GM23338 (cell line): Measurements from ENCODE around the gene ELP2. TPM values are rescaled to one million over a fixed set of nuclear protein-coding genes. Genes with fewer than 3 reads are reported as not detected.

Experiments used
- ATAC-seq: fragments of 200-7000 bp; cut with Tn5 transposase; 3 replicates; pipeline ENCODE4 v1.9.1; 2020
- DNase-seq: peaks from one replicate; pipeline ENCODE4 v3.0.0-alpha.2; 2015; ENCODE audit warnings: low spot score
- H2AFZ ChIP-seq: fragments of 200-600 bp; sonication (generic); 2 replicates; pipeline ENCODE4 v1.8.0; 2016; ENCODE audit warnings: antibody characterized with exemption, mild to moderate bottlenecking, moderate library complexity
- H3F3A ChIP-seq: fragments of 200-600 bp; sonication (generic); replicated peaks from 2 replicates; pipeline ENCODE4 v1.8.0; 2017; ENCODE audit warnings: antibody characterized with exemption, mixed run types, low read depth
- H3K27ac ChIP-seq: fragments of 200-600 bp; sonication (generic); 2 replicates; pipeline ENCODE4 v1.6.1; 2016; ENCODE audit warnings: low read depth
- H3K27me3 ChIP-seq: fragments of 200-600 bp; sonication (generic); 2 replicates; pipeline ENCODE4 v1.8.0; 2016; ENCODE audit warnings: mild to moderate bottlenecking, mixed run types, moderate library complexity; ENCODE audit not compliant: insufficient read depth
- H3K36me3 ChIP-seq: fragments of 200-600 bp; sonication (generic); 2 replicates; pipeline ENCODE4 v1.8.0; 2016; ENCODE audit warnings: mild to moderate bottlenecking; ENCODE audit not compliant: insufficient read depth
- H3K4me1 ChIP-seq: fragments of 200-600 bp; sonication (generic); 2 replicates; pipeline ENCODE4 v1.8.0; 2016; ENCODE audit warnings: mild to moderate bottlenecking, moderate library complexity; ENCODE audit not compliant: insufficient read depth
- H3K4me2 ChIP-seq: fragments of 200-600 bp; sonication (generic); 2 replicates; pipeline ENCODE4 v1.7.1; 2017; ENCODE audit warnings: mixed run types
- H3K4me3 ChIP-seq: fragments of 200-600 bp; sonication (generic); 2 replicates; pipeline ENCODE4 v1.6.1; 2016; ENCODE audit warnings: mixed run types
- H3K79me2 ChIP-seq: fragments of 200-600 bp; sonication (generic); replicated peaks from 2 replicates; pipeline ENCODE4 v1.8.0; 2017; ENCODE audit warnings: mild to moderate bottlenecking; ENCODE audit not compliant: insufficient read depth
- H3K9me2 ChIP-seq: fragments of 200-600 bp; sonication (generic); 2 replicates; pipeline ENCODE4 v1.8.0; 2017; ENCODE audit not compliant: insufficient read depth
- H4K20me1 ChIP-seq: fragments of 200-600 bp; sonication (generic); replicated peaks from 2 replicates; pipeline ENCODE4 v1.8.0; 2017; ENCODE audit warnings: mild to moderate bottlenecking; ENCODE audit not compliant: insufficient read depth
- H3K27ac Mint-ChIP-seq: 2 replicates; pipeline ENCODE4 v1.8.0; 2020; ENCODE audit warnings: inconsistent platforms, mild to moderate bottlenecking, moderate library complexity, mixed read lengths
- H3K27me3 Mint-ChIP-seq: 3 replicates; pipeline ENCODE4 v1.8.0; 2022; ENCODE audit warnings: low read depth, mild to moderate bottlenecking, moderate library complexity, mixed read lengths, inconsistent platforms; ENCODE audit not compliant: insufficient read depth, poor library complexity
- H3K36me3 Mint-ChIP-seq: 3 replicates; pipeline ENCODE4 v1.8.0; 2021; ENCODE audit warnings: low read depth, mild to moderate bottlenecking, inconsistent platforms, moderate library complexity, mixed read lengths
- H3K4me1 Mint-ChIP-seq: 3 replicates; pipeline ENCODE4 v1.8.0; 2020; ENCODE audit warnings: mild to moderate bottlenecking, inconsistent platforms, mixed read lengths
- H3K4me3 Mint-ChIP-seq: 3 replicates; pipeline ENCODE4 v1.8.0; 2021; ENCODE audit warnings: moderate library complexity, mild to moderate bottlenecking, inconsistent platforms, mixed read lengths
- H3K9me3 Mint-ChIP-seq: 3 replicates; pipeline ENCODE4 v1.8.0; 2020; ENCODE audit warnings: moderate library complexity, mild to moderate bottlenecking, inconsistent platforms, mixed read lengths
- CREB1 ChIP-seq: fragments of 250-450 bp; sonication (Bioruptor Pico); IDR thresholded peaks from 2 replicates; pipeline ENCODE4 v1.5.0; 2020; ENCODE audit warnings: low read depth, mild to moderate bottlenecking, moderate library complexity
- EZH2 ChIP-seq: fragments of 200-600 bp; sonication (generic); IDR thresholded peaks from one replicate; pipeline ENCODE4 v1.8.0; 2017; ENCODE audit warnings: antibody characterized with exemption, mild to moderate bottlenecking, low read depth; ENCODE audit not compliant: unreplicated experiment
- EZH2phosphoT487 ChIP-seq: fragments of 200-600 bp; sonication (generic); IDR thresholded peaks from one replicate; pipeline ENCODE4 v1.8.1; 2018; ENCODE audit warnings: antibody characterized with exemption; ENCODE audit not compliant: unreplicated experiment
- JUNB ChIP-seq: IDR thresholded peaks from one replicate; pipeline ENCODE4 v1.6.1; 2016; ENCODE audit warnings: antibody characterized with exemption; ENCODE audit not compliant: unreplicated experiment
- NANOG ChIP-seq: IDR thresholded peaks from 2 replicates; pipeline ENCODE4 v1.6.1; 2016; ENCODE audit warnings: antibody characterized with exemption, borderline replicate concordance
- POLR2AphosphoS5 ChIP-seq: IDR thresholded peaks from 2 replicates; pipeline ENCODE4 v1.6.1; 2016; ENCODE audit warnings: antibody characterized with exemption, low read depth
- STAT1 ChIP-seq: IDR thresholded peaks from one replicate; pipeline ENCODE4 v1.6.1; 2016; ENCODE audit warnings: antibody characterized with exemption; ENCODE audit not compliant: unreplicated experiment
- ZNF114 ChIP-seq: fragments of 250-450 bp; sonication (Bioruptor Pico); IDR thresholded peaks from 2 replicates; pipeline ENCODE4 v1.5.0; 2020; ENCODE audit warnings: mild to moderate bottlenecking, moderate library complexity
- ZNF331 ChIP-seq: fragments of 250-450 bp; sonication (Bioruptor Pico); IDR thresholded peaks from 2 replicates; pipeline ENCODE4 v1.5.0; 2020; ENCODE audit warnings: low read depth, mild to moderate bottlenecking, moderate library complexity
- polyA plus RNA-seq: library from polyadenylated mRNA; unstranded; fragments of >200 nt; fragmentation: Nextera tagmentation; extraction: Ambion mirVana; gene quantifications from 2 replicates; pipeline ENCODE4 v1.2.1, GENCODE V29; 2016
- total RNA-seq: library from RNA; depleted of rRNA; stranded (reverse); fragments of >200 nt; shearing (Covaris generic); gene quantifications from 2 replicates; pipeline ENCODE4 v1.2.3, GENCODE V29; 2014
- TF ChIP-seq, protein P1 (sequence below): IDR thresholded peaks from one replicate; pipeline ENCODE4 v1.6.1; 2018; ENCODE audit warnings: antibody characterized with exemption; ENCODE audit not compliant: unreplicated experiment
- TF ChIP-seq, protein P2 (sequence below), 2 experiments: fragments of 200-600 bp in 1 of 2; sonication (generic) in 1 of 2; conservative IDR thresholded peaks; 2 replicates each; pipeline versions ENCODE4 v1.5.1 to v1.6.1; 2016 to 2017; ENCODE audit warnings: antibody characterized with exemption in 2 of 2, low read depth in 2 of 2, mild to moderate bottlenecking in 2 of 2, moderate library complexity in 1 of 2
- TF ChIP-seq, protein P3 (sequence below): IDR thresholded peaks from 2 replicates; pipeline ENCODE4 v1.6.1; 2016; ENCODE audit warnings: antibody characterized with exemption

The ELP2 gene
- total and polyA plus RNA-seq, 2 experiments from 2014 or later: 119 to 135 TPM

DNA sequence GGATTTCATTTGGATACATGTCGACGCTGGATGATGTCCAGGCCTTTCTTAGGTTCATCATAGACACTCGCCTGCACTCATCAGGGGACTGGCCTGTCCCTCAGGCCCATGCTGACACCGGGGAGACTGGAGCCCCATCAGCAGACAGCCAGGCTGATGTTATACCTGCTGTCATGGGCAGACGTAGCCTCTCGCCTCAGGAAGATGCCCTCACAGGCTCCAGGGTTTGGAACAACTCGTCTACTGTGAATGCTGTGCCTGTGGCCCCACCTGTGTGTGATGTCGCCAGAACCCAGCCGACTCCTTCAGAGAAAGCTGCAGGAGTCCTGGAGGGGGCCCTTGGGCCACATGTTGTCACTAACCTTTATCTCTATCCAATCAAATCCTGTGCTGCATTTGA is 85.9 kb downstream of the ELP2 start:
- DNase-seq (no peak), ATAC-seq (no peak)
- Histone ChIP-seq H3K27me3 (no peaks in the 10 kb centered on the region), H3F3A (no peaks in the 10 kb centered on the region), H3K4me1 (no peaks in the 10 kb centered on the region), H4K20me1 (no peaks in the 10 kb centered on the region; the same call in 1 of the 2 replicates), H3K9me2 (no peaks in the 10 kb centered on the region), H2AFZ (no peak overlapping the region), H3K36me3 (no peaks in the 10 kb centered on the region), H3K4me2 (no peak overlapping the region), H3K79me2 (no peaks in the 10 kb centered on the region), H3K4me3 (no peak overlapping the region), H3K27ac (no peak overlapping the region)
- Mint-ChIP-seq H3K4me3 (no peak overlapping the region), H3K36me3 (peaks cover 14% of the 10 kb centered on the region; the same call in 2 of the 3 replicates), H3K27ac (no peak overlapping the region), H3K4me1 (no peaks in the 10 kb centered on the region; the same call in 2 of the 3 replicates), H3K27me3 (peaks cover 7% of the 10 kb centered on the region), H3K9me3 (no peaks in the 10 kb centered on the region)
- TF ChIP-seq JUNB: no peak
- no peak for TF ChIP-seq EZH2phosphoT487
- TF ChIP-seq ZNF331: no peak
- TF ChIP-seq, protein P1, sequence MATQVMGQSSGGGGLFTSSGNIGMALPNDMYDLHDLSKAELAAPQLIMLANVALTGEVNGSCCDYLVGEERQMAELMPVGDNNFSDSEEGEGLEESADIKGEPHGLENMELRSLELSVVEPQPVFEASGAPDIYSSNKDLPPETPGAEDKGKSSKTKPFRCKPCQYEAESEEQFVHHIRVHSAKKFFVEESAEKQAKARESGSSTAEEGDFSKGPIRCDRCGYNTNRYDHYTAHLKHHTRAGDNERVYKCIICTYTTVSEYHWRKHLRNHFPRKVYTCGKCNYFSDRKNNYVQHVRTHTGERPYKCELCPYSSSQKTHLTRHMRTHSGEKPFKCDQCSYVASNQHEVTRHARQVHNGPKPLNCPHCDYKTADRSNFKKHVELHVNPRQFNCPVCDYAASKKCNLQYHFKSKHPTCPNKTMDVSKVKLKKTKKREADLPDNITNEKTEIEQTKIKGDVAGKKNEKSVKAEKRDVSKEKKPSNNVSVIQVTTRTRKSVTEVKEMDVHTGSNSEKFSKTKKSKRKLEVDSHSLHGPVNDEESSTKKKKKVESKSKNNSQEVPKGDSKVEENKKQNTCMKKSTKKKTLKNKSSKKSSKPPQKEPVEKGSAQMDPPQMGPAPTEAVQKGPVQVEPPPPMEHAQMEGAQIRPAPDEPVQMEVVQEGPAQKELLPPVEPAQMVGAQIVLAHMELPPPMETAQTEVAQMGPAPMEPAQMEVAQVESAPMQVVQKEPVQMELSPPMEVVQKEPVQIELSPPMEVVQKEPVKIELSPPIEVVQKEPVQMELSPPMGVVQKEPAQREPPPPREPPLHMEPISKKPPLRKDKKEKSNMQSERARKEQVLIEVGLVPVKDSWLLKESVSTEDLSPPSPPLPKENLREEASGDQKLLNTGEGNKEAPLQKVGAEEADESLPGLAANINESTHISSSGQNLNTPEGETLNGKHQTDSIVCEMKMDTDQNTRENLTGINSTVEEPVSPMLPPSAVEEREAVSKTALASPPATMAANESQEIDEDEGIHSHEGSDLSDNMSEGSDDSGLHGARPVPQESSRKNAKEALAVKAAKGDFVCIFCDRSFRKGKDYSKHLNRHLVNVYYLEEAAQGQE: no peak
- TF ChIP-seq, protein P2, sequence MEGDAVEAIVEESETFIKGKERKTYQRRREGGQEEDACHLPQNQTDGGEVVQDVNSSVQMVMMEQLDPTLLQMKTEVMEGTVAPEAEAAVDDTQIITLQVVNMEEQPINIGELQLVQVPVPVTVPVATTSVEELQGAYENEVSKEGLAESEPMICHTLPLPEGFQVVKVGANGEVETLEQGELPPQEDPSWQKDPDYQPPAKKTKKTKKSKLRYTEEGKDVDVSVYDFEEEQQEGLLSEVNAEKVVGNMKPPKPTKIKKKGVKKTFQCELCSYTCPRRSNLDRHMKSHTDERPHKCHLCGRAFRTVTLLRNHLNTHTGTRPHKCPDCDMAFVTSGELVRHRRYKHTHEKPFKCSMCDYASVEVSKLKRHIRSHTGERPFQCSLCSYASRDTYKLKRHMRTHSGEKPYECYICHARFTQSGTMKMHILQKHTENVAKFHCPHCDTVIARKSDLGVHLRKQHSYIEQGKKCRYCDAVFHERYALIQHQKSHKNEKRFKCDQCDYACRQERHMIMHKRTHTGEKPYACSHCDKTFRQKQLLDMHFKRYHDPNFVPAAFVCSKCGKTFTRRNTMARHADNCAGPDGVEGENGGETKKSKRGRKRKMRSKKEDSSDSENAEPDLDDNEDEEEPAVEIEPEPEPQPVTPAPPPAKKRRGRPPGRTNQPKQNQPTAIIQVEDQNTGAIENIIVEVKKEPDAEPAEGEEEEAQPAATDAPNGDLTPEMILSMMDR (conservative IDR thresholded peaks at IDR 0.05; ENCODE audit: low read depth in 2 of 2): no peak
- no peak for TF ChIP-seq CREB1
- TF ChIP-seq POLR2AphosphoS5: no peak
- no peak for TF ChIP-seq EZH2
- no peak for TF ChIP-seq NANOG

DNA sequence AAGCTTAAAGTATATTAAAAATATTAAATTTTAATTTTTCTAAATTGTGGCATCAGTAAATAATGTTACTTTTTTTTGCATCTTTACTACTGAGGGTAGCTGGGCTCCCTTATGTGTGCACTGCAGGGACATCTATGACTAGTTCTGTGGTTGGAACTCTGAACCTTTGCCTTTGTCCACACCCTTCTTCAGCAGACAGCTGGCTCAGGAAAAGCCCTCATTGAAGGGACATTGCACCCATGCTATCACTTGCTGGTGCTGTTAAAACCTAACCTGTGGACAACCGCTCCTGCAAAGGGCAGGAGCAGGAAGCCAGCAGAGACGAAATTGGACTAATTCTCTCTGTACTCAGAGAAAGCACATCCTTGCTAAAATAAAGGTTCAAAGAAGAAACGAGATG is 87.6 kb downstream of the ELP2 start:
- no peaks in the 10 kb centered on the region for H3K9me3 Mint-ChIP-seq
- ATAC-seq: no peak
- H3K4me3 Mint-ChIP-seq: no peak overlapping the region
- Histone ChIP-seq H3K9me2 (no peaks in the 10 kb centered on the region), H3K79me2 (no peaks in the 10 kb centered on the region), H3K4me1 (no peaks in the 10 kb centered on the region), H3K27ac (no peak overlapping the region), H3K27me3 (no peaks in the 10 kb centered on the region), H3K36me3 (no peaks in the 10 kb centered on the region), H4K20me1 (no peaks in the 10 kb centered on the region; the same call in 1 of the 2 replicates), H3K4me2 (no peak overlapping the region), H2AFZ (no peak overlapping the region), H3K4me3 (no peak overlapping the region), H3F3A (no peaks in the 10 kb centered on the region)
- H3K36me3 Mint-ChIP-seq: peaks cover 13% of the 10 kb centered on the region; the same call in 2 of the 3 replicates
- no peak overlapping the region for H3K27ac Mint-ChIP-seq
- no peaks in the 10 kb centered on the region; the same call in 2 of the 3 replicates for H3K4me1 Mint-ChIP-seq
- H3K27me3 Mint-ChIP-seq: no peaks in the 10 kb centered on the region
- DNase-seq: no peak
- TF ChIP-seq, protein P3, sequence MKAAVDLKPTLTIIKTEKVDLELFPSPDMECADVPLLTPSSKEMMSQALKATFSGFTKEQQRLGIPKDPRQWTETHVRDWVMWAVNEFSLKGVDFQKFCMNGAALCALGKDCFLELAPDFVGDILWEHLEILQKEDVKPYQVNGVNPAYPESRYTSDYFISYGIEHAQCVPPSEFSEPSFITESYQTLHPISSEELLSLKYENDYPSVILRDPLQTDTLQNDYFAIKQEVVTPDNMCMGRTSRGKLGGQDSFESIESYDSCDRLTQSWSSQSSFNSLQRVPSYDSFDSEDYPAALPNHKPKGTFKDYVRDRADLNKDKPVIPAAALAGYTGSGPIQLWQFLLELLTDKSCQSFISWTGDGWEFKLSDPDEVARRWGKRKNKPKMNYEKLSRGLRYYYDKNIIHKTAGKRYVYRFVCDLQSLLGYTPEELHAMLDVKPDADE: no peak
- TF ChIP-seq POLR2AphosphoS5 (no peak), ZNF331 (no peak), EZH2phosphoT487 (no peak), JUNB (no peak), ZNF114 (CRISPR knock-in tag) (no peak), STAT1 (no peak)
- TF ChIP-seq, protein P1: no peak
- TF ChIP-seq, protein P2 (conservative IDR thresholded peaks at IDR 0.05; ENCODE audit: low read depth in 2 of 2): no peak
